Endothelial cell (in vitro differentiated cells): ENCODE measurements around the gene PODXL. TPM values are rescaled to one million over a fixed set of nuclear protein-coding genes. Genes with fewer than 3 reads are reported as not detected.

ENCODE experiments used
- DNase-seq: peaks from one replicate; pipeline ENCODE4 v3.0.0; 2021; ENCODE audit warnings: low spot score
- H3K27ac Mint-ChIP-seq: one replicate; pipeline ENCODE4 v1.8.0; 2021; ENCODE audit warnings: mixed read lengths, inconsistent platforms; ENCODE audit not compliant: unreplicated experiment
- H3K27me3 Mint-ChIP-seq: one replicate; pipeline ENCODE4 v1.8.0; 2021; ENCODE audit warnings: mild to moderate bottlenecking, moderate library complexity, mixed read lengths, inconsistent platforms; ENCODE audit not compliant: unreplicated experiment
- H3K36me3 Mint-ChIP-seq: one replicate; pipeline ENCODE4 v1.8.0; 2021; ENCODE audit warnings: mild to moderate bottlenecking, low read depth, mixed read lengths, inconsistent platforms; ENCODE audit not compliant: unreplicated experiment
- H3K4me1 Mint-ChIP-seq: one replicate; pipeline ENCODE4 v1.8.0; 2021; ENCODE audit warnings: mild to moderate bottlenecking, mixed read lengths, inconsistent platforms; ENCODE audit not compliant: unreplicated experiment
- H3K4me3 Mint-ChIP-seq: one replicate; pipeline ENCODE4 v1.8.0; 2021; ENCODE audit warnings: mild to moderate bottlenecking, mixed read lengths, inconsistent platforms; ENCODE audit not compliant: unreplicated experiment
- H3K9me3 Mint-ChIP-seq: one replicate; pipeline ENCODE4 v1.8.0; 2021; ENCODE audit warnings: mixed read lengths, inconsistent platforms; ENCODE audit not compliant: unreplicated experiment
- total RNA-seq: library from RNA; stranded (reverse); fragmentation: NEBNext Ultra II Directional; extraction: Animal tissue kit (Norgen Biotek cat#: 25700); gene quantifications from one replicate; pipeline ENCODE4 v1.2.1, GENCODE V29; 2021; ENCODE audit not compliant: unreplicated experiment
- TF ChIP-seq, protein P1 (sequence below): fragments of 200-600 bp; sonication (generic); IDR thresholded peaks from one replicate; pipeline ENCODE4 v1.5.0; 2021; ENCODE audit warnings: antibody characterized with exemption; ENCODE audit not compliant: unreplicated experiment

PODXL gene
- total RNA-seq, 1 donor from 2014 or later, result 302 TPM

DNA sequence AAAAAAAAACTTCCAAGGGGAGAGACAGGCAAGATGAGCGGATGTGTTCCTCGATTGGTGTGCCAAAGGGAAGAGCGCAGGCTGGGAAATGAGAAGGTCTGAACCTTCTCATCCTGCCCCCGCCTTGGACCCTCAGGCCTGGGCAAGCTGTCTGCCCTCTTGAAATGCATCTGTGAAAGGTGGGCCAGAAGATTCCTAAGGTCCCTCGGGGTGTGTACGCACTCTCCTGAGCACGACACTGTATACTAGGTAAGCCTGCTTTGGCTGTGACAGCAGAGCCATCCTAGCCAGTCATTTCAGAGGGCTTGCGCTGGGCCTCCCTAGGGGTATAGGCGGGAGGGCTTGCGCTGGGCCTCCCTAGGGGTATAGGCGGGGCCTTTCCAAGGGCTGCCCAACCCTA is 26.8 kb downstream of the PODXL start:
- H3K36me3 Mint-ChIP-seq, result peaks cover 9% of the 10 kb centered on the region
- DNase-seq, result no peak
- peaks cover 67% of the 10 kb centered on the region for H3K4me1 Mint-ChIP-seq
- H3K27ac Mint-ChIP-seq, result peak overlapping the region; percentile 85
- no peak overlapping the region for H3K4me3 Mint-ChIP-seq
- H3K27me3 Mint-ChIP-seq, result peaks cover 7% of the 10 kb centered on the region
- TF ChIP-seq, protein P1, sequence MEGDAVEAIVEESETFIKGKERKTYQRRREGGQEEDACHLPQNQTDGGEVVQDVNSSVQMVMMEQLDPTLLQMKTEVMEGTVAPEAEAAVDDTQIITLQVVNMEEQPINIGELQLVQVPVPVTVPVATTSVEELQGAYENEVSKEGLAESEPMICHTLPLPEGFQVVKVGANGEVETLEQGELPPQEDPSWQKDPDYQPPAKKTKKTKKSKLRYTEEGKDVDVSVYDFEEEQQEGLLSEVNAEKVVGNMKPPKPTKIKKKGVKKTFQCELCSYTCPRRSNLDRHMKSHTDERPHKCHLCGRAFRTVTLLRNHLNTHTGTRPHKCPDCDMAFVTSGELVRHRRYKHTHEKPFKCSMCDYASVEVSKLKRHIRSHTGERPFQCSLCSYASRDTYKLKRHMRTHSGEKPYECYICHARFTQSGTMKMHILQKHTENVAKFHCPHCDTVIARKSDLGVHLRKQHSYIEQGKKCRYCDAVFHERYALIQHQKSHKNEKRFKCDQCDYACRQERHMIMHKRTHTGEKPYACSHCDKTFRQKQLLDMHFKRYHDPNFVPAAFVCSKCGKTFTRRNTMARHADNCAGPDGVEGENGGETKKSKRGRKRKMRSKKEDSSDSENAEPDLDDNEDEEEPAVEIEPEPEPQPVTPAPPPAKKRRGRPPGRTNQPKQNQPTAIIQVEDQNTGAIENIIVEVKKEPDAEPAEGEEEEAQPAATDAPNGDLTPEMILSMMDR, result no peak
- H3K9me3 Mint-ChIP-seq, result no peaks in the 10 kb centered on the region

DNA sequence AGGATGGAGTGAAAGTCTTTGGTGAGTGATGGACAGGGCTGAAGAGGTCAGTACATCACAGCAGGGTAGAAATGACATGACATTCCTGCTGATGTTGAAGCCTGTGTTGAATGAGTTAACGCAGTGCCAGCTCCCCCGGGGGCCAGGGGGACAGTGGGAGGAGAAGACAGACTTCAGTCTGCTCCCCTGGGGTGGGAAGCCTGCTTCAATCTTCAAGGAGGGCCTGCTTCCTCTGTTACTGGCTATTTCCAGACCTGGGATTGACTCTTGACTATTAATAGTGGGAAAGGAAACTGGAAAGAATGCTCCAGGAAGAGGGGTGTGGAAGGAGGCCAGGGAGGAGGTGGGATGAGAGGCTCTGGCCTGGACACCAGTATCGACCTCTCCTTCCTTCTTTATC is 27.2 kb downstream of the PODXL start:
- peaks cover 71% of the 10 kb centered on the region for H3K4me1 Mint-ChIP-seq
- peaks cover 9% of the 10 kb centered on the region for H3K36me3 Mint-ChIP-seq
- peaks cover 7% of the 10 kb centered on the region for H3K27me3 Mint-ChIP-seq
- H3K27ac Mint-ChIP-seq, result peak overlapping the region; percentile 85
- H3K4me3 Mint-ChIP-seq, result peak overlapping the region; percentile 53
- TF ChIP-seq, protein P1, result no peak
- no peaks in the 10 kb centered on the region for H3K9me3 Mint-ChIP-seq
- no peak for DNase-seq

DNA sequence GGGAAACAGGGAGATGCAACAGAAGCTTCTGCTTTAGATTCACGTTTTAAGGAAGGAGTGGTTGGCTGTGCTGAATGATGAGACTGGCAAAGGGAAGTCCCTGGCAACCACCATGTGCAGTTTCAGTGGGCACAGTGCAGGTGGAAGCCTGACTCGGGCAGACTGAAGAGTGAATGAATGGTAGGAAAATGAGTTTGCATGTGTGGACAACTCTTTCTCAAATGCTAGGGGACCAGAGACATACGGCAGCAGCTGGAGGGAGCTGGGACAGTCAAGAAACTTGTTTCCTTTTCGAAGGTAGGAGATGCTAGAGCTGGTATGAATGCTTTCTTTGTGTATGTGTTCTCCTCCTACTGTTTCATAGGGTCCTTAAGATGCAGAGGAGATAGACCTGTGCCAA is 29.0 kb downstream of the PODXL start:
- H3K36me3 Mint-ChIP-seq, result peaks cover 9% of the 10 kb centered on the region
- TF ChIP-seq, protein P1, result no peak
- peaks cover 67% of the 10 kb centered on the region for H3K4me1 Mint-ChIP-seq
- peaks cover 7% of the 10 kb centered on the region for H3K27me3 Mint-ChIP-seq
- H3K9me3 Mint-ChIP-seq, result no peaks in the 10 kb centered on the region
- peak overlapping the region; percentile 6 for H3K27ac Mint-ChIP-seq
- H3K4me3 Mint-ChIP-seq, result no peak overlapping the region
- DNase-seq, result no peak

DNA sequence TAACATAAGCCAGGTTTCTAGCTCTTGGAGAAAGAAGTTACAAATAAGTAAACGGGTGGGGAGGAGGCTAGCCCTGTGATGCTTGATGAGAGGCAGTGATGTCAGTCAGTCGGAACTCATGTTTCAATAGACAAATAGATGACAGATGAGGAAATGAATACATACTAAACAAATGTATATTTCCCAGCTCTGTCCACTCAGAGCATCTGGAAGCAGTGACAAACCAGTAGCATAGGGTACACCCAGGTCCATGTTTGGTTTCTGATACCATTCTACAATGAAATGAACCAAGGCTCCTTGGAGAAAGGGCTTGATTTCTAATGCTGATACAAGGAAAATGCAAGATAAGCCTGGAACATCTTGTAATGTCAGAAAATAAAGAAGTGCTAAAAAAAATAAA is 30.6 kb downstream of the PODXL start:
- Mint-ChIP-seq H3K4me3 (no peak overlapping the region), H3K27me3 (peaks cover 7% of the 10 kb centered on the region), H3K9me3 (no peaks in the 10 kb centered on the region), H3K27ac (peak overlapping the region; percentile 6), H3K36me3 (peaks cover 5% of the 10 kb centered on the region), H3K4me1 (peaks cover 68% of the 10 kb centered on the region)
- DNase-seq, result no peak
- TF ChIP-seq, protein P1, result no peak

DNA sequence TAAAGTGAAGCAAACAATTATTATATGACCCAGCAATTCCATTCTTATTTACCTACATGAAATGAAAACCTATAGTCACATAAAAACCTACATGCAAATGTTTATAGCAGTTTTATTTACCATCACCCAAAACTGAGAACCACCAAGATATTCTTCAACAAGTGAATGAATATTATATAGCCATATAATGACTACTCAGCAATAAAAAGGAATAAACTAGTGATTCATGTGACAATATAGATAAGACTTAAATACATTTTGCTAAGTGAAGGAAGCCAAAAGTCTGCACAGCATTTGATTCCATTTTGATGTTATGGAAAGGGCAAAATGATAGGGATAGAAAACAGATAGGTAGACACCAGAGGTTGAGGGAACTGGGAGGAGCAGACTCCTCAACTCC is 31.7 kb downstream of the PODXL start:
- H3K4me3 Mint-ChIP-seq, result no peak overlapping the region
- H3K36me3 Mint-ChIP-seq, result peaks cover 11% of the 10 kb centered on the region
- TF ChIP-seq, protein P1, result no peak
- H3K4me1 Mint-ChIP-seq, result peaks cover 75% of the 10 kb centered on the region
- peaks cover 7% of the 10 kb centered on the region for H3K27me3 Mint-ChIP-seq
- DNase-seq, result no peak
- H3K27ac Mint-ChIP-seq, result peak overlapping the region; percentile 68
- H3K9me3 Mint-ChIP-seq, result no peaks in the 10 kb centered on the region
